ENCODE results near the gene ITGB4. TPM values are rescaled to one million over a fixed set of nuclear protein-coding genes. Genes with fewer than 3 reads are reported as not detected.

The ITGB4 gene
- total and polyA plus RNA-seq, 9 of the 15 experiments (the other 6 are each of a cell fraction or from before 2014, with no cell fraction given) = 0.05 to 2.8 (median 0.76) TPM; not detected in 3

GRCh38 chr17:75749545-75750389, 28.5 kb downstream of the ITGB4 start (continued):
- no peak for TF ChIP-seq CREB5 (CRISPR knock-in tag; IDR thresholded peaks at IDR 0.05)
- 0 out of 2 replicates have a peak, but pooled peaks have one; percentile 13 for TF ChIP-seq ZBTB17 (CRISPR knock-in tag; IDR thresholded peaks at IDR 0.05)
- TF ChIP-seq TEAD4 (IDR thresholded peaks at IDR 0.05; ENCODE audit: low read length) = no peak
- no peak for TF ChIP-seq TEAD4 (CRISPR knock-in tag; IDR thresholded peaks at IDR 0.05; ENCODE audit: borderline replicate concordance)
- TF ChIP-seq MYNN (IDR thresholded peaks at IDR 0.05) = no peak
- TF ChIP-seq MYNN (CRISPR knock-in tag; IDR thresholded peaks at IDR 0.05) = no peak
- no peak for TF ChIP-seq MIER1 (IDR thresholded peaks at IDR 0.05; ENCODE audit: low read depth)
- 0 out of 4 replicates have a peak, but pooled peaks of 1 of the 2 experiments have one; percentile 5 for TF ChIP-seq RCOR1 (IDR thresholded peaks at IDR 0.05; ENCODE audit: borderline replicate concordance in 1 of 2, low read depth in 2 of 2, low read length in 2 of 2)
- TF ChIP-seq, protein P1, sequence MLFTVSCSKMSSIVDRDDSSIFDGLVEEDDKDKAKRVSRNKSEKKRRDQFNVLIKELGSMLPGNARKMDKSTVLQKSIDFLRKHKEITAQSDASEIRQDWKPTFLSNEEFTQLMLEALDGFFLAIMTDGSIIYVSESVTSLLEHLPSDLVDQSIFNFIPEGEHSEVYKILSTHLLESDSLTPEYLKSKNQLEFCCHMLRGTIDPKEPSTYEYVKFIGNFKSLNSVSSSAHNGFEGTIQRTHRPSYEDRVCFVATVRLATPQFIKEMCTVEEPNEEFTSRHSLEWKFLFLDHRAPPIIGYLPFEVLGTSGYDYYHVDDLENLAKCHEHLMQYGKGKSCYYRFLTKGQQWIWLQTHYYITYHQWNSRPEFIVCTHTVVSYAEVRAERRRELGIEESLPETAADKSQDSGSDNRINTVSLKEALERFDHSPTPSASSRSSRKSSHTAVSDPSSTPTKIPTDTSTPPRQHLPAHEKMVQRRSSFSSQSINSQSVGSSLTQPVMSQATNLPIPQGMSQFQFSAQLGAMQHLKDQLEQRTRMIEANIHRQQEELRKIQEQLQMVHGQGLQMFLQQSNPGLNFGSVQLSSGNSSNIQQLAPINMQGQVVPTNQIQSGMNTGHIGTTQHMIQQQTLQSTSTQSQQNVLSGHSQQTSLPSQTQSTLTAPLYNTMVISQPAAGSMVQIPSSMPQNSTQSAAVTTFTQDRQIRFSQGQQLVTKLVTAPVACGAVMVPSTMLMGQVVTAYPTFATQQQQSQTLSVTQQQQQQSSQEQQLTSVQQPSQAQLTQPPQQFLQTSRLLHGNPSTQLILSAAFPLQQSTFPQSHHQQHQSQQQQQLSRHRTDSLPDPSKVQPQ (CRISPR knock-in tag; IDR thresholded peaks at IDR 0.05; ENCODE audit: borderline replicate concordance) = no peak
- peak in 1 of 2 experiments; percentile 29; a peak in 1 of 4 replicates for TF ChIP-seq MAZ (CRISPR knock-in tag; conservative IDR thresholded peaks at IDR 0.05 in 1 of 2, IDR thresholded peaks at IDR 0.05 in 1 of 2)
- TF ChIP-seq, protein P2, sequence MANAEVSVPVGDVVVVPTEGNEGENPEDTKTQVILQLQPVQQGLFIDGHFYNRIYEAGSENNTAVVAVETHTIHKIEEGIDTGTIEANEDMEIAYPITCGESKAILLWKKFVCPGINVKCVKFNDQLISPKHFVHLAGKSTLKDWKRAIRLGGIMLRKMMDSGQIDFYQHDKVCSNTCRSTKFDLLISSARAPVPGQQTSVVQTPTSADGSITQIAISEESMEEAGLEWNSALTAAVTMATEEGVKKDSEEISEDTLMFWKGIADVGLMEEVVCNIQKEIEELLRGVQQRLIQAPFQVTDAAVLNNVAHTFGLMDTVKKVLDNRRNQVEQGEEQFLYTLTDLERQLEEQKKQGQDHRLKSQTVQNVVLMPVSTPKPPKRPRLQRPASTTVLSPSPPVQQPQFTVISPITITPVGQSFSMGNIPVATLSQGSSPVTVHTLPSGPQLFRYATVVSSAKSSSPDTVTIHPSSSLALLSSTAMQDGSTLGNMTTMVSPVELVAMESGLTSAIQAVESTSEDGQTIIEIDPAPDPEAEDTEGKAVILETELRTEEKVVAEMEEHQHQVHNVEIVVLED (CRISPR knock-in tag; IDR thresholded peaks at IDR 0.05) = no peak
- TF ChIP-seq MECOM (CRISPR knock-in tag; IDR thresholded peaks at IDR 0.05) = no peak
- no peak for TF ChIP-seq TSC22D4 (tag; IDR thresholded peaks at IDR 0.05)
- TF ChIP-seq RAD21 (CRISPR knock-in tag; conservative IDR thresholded peaks at IDR 0.05 in 1 of 2, IDR thresholded peaks at IDR 0.05 in 1 of 2) = peak; percentile 67 to 83
- no peak for TF ChIP-seq ZNF695 (CRISPR knock-in tag; IDR thresholded peaks at IDR 0.05)
- TF ChIP-seq ZNF175 (CRISPR knock-in tag; IDR thresholded peaks at IDR 0.05; ENCODE audit: low read depth) = no peak

Measured in K562 (cell line).